H9 (cell line): ENCODE measurements around the gene FGB. TPM values are rescaled to one million over a fixed set of nuclear protein-coding genes. Genes with fewer than 3 reads are reported as not detected.
"Not testable (repeated sequence)": the region's sequence is repeated elsewhere in the genome, so short reads cannot be mapped to it uniquely, and the experiment has no call there.

Experiments used
- DNase-seq: peaks from one replicate; pipeline ENCODE4 v3.0.0-alpha.2; 2017
- H2AFZ ChIP-seq: one replicate; pipeline ENCODE4 v1.6.1; 2013; ENCODE audit warnings: mild to moderate bottlenecking, low read length, control low read depth, moderate library complexity
- H2AK5ac ChIP-seq: 2 replicates; pipeline ENCODE4 v1.6.1; 2013; ENCODE audit warnings: low read length, control low read depth, mixed read lengths; ENCODE audit not compliant: insufficient read length
- H2BK120ac ChIP-seq: one replicate; pipeline ENCODE4 v1.6.1; 2013; ENCODE audit warnings: low read depth, mild to moderate bottlenecking, low read length, control low read depth, inconsistent platforms; ENCODE audit not compliant: poor library complexity, severe bottlenecking
- H2BK12ac ChIP-seq: 2 replicates; pipeline ENCODE4 v1.6.1; 2013; ENCODE audit warnings: low read length, control low read depth, mixed read lengths, low read depth; ENCODE audit not compliant: insufficient read length
- H2BK15ac ChIP-seq: 2 replicates; pipeline ENCODE4 v1.6.1; 2013; ENCODE audit warnings: low read depth, low read length, control low read depth
- H2BK20ac ChIP-seq: one replicate; pipeline ENCODE4 v1.6.1; 2013; ENCODE audit warnings: low read depth, mild to moderate bottlenecking, low read length, control low read depth, inconsistent platforms; ENCODE audit not compliant: poor library complexity, severe bottlenecking
- H2BK5ac ChIP-seq: 2 replicates; pipeline ENCODE4 v1.6.1; 2013; ENCODE audit warnings: low read length, control low read depth, mixed read lengths; ENCODE audit not compliant: insufficient read length
- H3K14ac ChIP-seq: 2 replicates; pipeline ENCODE4 v1.6.1; 2013; ENCODE audit warnings: low read length, control low read depth; ENCODE audit not compliant: insufficient read depth
- H3K18ac ChIP-seq: 2 replicates; pipeline ENCODE4 v1.6.1; 2013; ENCODE audit warnings: low read depth, mild to moderate bottlenecking, mixed read lengths, low read length, control low read depth; ENCODE audit not compliant: insufficient read length
- H3K23ac ChIP-seq: 2 replicates; pipeline ENCODE4 v1.6.1; 2013; ENCODE audit warnings: low read length, control low read depth, mixed read lengths, low read depth; ENCODE audit not compliant: insufficient read length
- H3K23me2 ChIP-seq: 2 replicates; pipeline ENCODE4 v1.6.1; 2013; ENCODE audit warnings: low read depth, mild to moderate bottlenecking, mixed read lengths, low read length, control low read depth; ENCODE audit not compliant: insufficient read length, poor library complexity, severe bottlenecking
- H3K27ac ChIP-seq: 2 replicates; pipeline ENCODE4 v1.5.1; 2013; ENCODE audit warnings: low read length, control low read depth, mixed read lengths, low read depth; ENCODE audit not compliant: insufficient read length
- H3K27me3 ChIP-seq: 2 replicates; pipeline ENCODE4 v1.6.1; 2013; ENCODE audit warnings: low read length, control low read depth, inconsistent platforms; ENCODE audit not compliant: insufficient read depth
- H3K4ac ChIP-seq: 2 replicates; pipeline ENCODE4 v1.6.1; 2013; ENCODE audit warnings: low read depth, mild to moderate bottlenecking, control low read depth, inconsistent platforms, low read length, moderate library complexity
- H3K4me1 ChIP-seq: 2 replicates; pipeline ENCODE4 v1.6.1; 2013; ENCODE audit warnings: low read length, control low read depth, inconsistent platforms; ENCODE audit not compliant: insufficient read depth
- H3K4me2 ChIP-seq: 2 replicates; pipeline ENCODE4 v1.6.1; 2013; ENCODE audit warnings: low read length, control low read depth, mixed read lengths; ENCODE audit not compliant: insufficient read length, insufficient read depth
- H3K56ac ChIP-seq: 2 replicates; pipeline ENCODE4 v1.6.1; 2013; ENCODE audit warnings: low read depth, mild to moderate bottlenecking, mixed read lengths, low read length, control low read depth; ENCODE audit not compliant: insufficient read length
- H3K79me1 ChIP-seq: 2 replicates; pipeline ENCODE4 v1.6.1; 2013; ENCODE audit warnings: low read depth, mild to moderate bottlenecking, moderate library complexity, low read length, control low read depth, inconsistent platforms; ENCODE audit not compliant: insufficient read depth, poor library complexity, severe bottlenecking
- H3K79me2 ChIP-seq: 2 replicates; pipeline ENCODE4 v1.6.1; 2013; ENCODE audit warnings: low read length, control low read depth, inconsistent platforms; ENCODE audit not compliant: insufficient read depth
- H3K9ac ChIP-seq: 2 replicates; pipeline ENCODE4 v1.6.1; 2013; ENCODE audit warnings: low read length, control low read depth, mixed read lengths; ENCODE audit not compliant: insufficient read length; ENCODE audit errors: extremely low read depth
- H3K9me3 ChIP-seq: one replicate; pipeline ENCODE4 v1.6.1; 2013; ENCODE audit warnings: low read depth, low read length, inconsistent platforms; ENCODE audit not compliant: control insufficient read depth
- H3T11ph ChIP-seq: one replicate; pipeline ENCODE4 v1.6.1; 2013; ENCODE audit warnings: mild to moderate bottlenecking, low read length, control low read depth, inconsistent platforms
- H4K20me1 ChIP-seq: one replicate; pipeline ENCODE4 v1.6.1; 2013; ENCODE audit not compliant: control insufficient read depth, insufficient read length, insufficient read depth
- H4K5ac ChIP-seq: 2 replicates; pipeline ENCODE4 v1.6.1; 2013; ENCODE audit warnings: low read depth, mild to moderate bottlenecking, mixed read lengths, low read length, control low read depth; ENCODE audit not compliant: insufficient read length
- H4K8ac ChIP-seq: replicated peaks from 2 replicates; pipeline ENCODE4 v1.6.1; 2013; ENCODE audit warnings: low read length, control low read depth, mixed read lengths, low read depth; ENCODE audit not compliant: insufficient read length
- H4K91ac ChIP-seq: 2 replicates; pipeline ENCODE4 v1.6.1; 2013; ENCODE audit warnings: low read depth, mild to moderate bottlenecking, moderate library complexity, mixed read lengths, low read length, control low read depth; ENCODE audit not compliant: insufficient read length
- H3K27ac Mint-ChIP-seq, 3 experiments: 2 replicates in 2 of 3; 3 replicates in 1 of 3; pipeline ENCODE4 v1.8.0; 2020 to 2021; ENCODE audit warnings: mixed read lengths in 3 of 3, mild to moderate bottlenecking in 1 of 3, moderate library complexity in 1 of 3
- H3K27me3 Mint-ChIP-seq: 2 replicates; pipeline ENCODE4 v1.8.0; 2021; ENCODE audit warnings: low read depth, mild to moderate bottlenecking, moderate library complexity, mixed read lengths
- H3K36me3 Mint-ChIP-seq, 3 experiments: 2 replicates in 2 of 3; 3 replicates in 1 of 3; pipeline ENCODE4 v1.8.0; 2020 to 2021; ENCODE audit warnings: low read depth in 3 of 3, mixed read lengths in 3 of 3; ENCODE audit not compliant: insufficient read depth in 1 of 3
- H3K4me1 Mint-ChIP-seq, 2 experiments: 2 replicates each; pipeline ENCODE4 v1.8.0; 2020; ENCODE audit warnings: mixed read lengths in 2 of 2
- H3K4me3 Mint-ChIP-seq, 2 experiments: 2 replicates in 1 of 2; 3 replicates in 1 of 2; pipeline ENCODE4 v1.8.0; 2020 to 2021; ENCODE audit warnings: mild to moderate bottlenecking in 2 of 2, mixed read lengths in 2 of 2, moderate library complexity in 1 of 2
- H3K9me3 Mint-ChIP-seq, 2 experiments: 2 replicates in 1 of 2; 3 replicates in 1 of 2; pipeline ENCODE4 v1.8.0; 2020; ENCODE audit warnings: mild to moderate bottlenecking in 2 of 2, mixed read lengths in 2 of 2, moderate library complexity in 1 of 2
- CTCF ChIP-seq: fragments of 200-600 bp; sonication (generic); conservative IDR thresholded peaks from 3 replicates; pipeline ENCODE4 v1.8.0; 2021; ENCODE audit warnings: antibody characterized with exemption, mild to moderate bottlenecking
- WGBS: extraction: QIAGEN DNeasy Blood & Tissue Kit; methylation state at CpG from one replicate; pipeline ENCODE4 v1.1.7; 2013; ENCODE audit warnings: missing lambda C conversion rate, low lambda C conversion rate, mixed read lengths; ENCODE audit not compliant: insufficient read length; ENCODE audit errors: extremely low coverage; 5-methylcytosine and 5-hydroxymethylcytosine counted together
- total RNA-seq: library from RNA; stranded (reverse); gene quantifications from 2 replicates; pipeline ENCODE4 v1.2.1, GENCODE V29; 2021

Gene FGB
- total RNA-seq, 1 experiment from 2014 or later: not detected

DNA sequence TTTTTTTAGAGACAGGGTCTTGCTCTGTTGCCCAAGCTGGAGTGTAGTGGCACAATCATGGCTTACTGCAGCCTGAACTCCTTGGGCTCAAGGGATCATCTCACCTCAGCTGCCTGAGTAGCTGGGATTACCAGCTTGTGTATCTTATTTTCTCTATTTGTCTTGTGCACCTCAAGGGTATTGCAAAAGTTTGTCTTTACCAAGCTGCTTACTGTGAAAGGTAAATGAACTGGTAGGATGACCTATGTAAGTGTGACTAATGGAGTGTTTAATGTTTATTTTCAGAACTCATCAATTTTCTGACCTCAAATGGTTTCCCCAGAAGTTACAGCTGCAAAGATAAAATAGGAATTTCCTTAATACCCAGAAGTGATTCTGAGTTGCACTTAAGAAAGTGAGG, 33.0 kb downstream of the FGB start:
- H3K4me1 Mint-ChIP-seq: peaks cover under 1% of the 10 kb centered on the region in 2 experiments

DNA sequence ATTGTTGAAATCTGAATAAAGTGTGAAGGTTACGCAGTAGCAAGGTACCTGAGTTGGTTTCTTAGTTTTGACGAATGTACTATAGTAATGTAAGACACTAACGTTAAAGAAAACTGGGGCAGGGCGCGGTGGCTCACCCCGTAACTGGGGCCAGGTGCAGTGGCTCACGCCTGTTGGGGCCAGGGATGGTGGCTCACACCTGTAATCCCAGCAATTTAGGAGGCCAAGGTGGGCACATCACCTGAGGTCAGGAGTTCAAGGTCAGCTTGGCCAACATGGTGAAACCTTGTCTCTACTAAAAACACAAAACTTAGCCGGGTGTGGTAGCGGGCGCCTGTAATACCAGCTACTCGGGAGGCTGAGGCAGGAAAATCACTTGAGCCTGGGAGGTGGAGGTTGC, 34.5 kb downstream of the FGB start:
- not testable (repeated sequence) for H3K4me1 Mint-ChIP-seq

More for the DNA sequence above, 33.0 kb downstream of the FGB start:
- H3K27me3 ChIP-seq: no peaks in the 10 kb centered on the region
- H4K5ac ChIP-seq: no peak overlapping the region
- no peak overlapping the region for H2BK15ac ChIP-seq
- no peak overlapping the region for H3K27ac ChIP-seq
- H3K9me3 ChIP-seq: no peaks in the 10 kb centered on the region
- no peaks in the 10 kb centered on the region for H4K20me1 ChIP-seq
- no peak overlapping the region for H3K56ac ChIP-seq
- no peaks in the 10 kb centered on the region for H3K36me3 Mint-ChIP-seq
- H2BK20ac ChIP-seq: no peak overlapping the region
- H3K4ac ChIP-seq: no peak overlapping the region
- no peak overlapping the region for H3K9ac ChIP-seq
- no peak overlapping the region for H2BK5ac ChIP-seq
- H3K4me2 ChIP-seq: no peak overlapping the region
- H3K9me3 Mint-ChIP-seq: no peaks in the 10 kb centered on the region
- H3K79me2 ChIP-seq: no peaks in the 10 kb centered on the region
- H3K27ac Mint-ChIP-seq: no peak overlapping the region
- TF ChIP-seq CTCF: no peak
- no peak overlapping the region for H3K4me3 Mint-ChIP-seq
- no peak overlapping the region for H2BK120ac ChIP-seq
- H3K27me3 Mint-ChIP-seq: no peaks in the 10 kb centered on the region
- no peak overlapping the region for H3K23ac ChIP-seq
- no peak overlapping the region for H3T11ph ChIP-seq
- no peak overlapping the region for H4K8ac ChIP-seq
- no peak overlapping the region for H2AK5ac ChIP-seq
- H4K91ac ChIP-seq: no peak overlapping the region
- no peaks in the 10 kb centered on the region for H3K23me2 ChIP-seq
- DNase-seq: no peak
- H3K4me1 ChIP-seq: no peaks in the 10 kb centered on the region
- H3K14ac ChIP-seq: no peak overlapping the region
- H3K18ac ChIP-seq: no peak overlapping the region
- no peaks in the 10 kb centered on the region for H3K79me1 ChIP-seq
- no peak overlapping the region for H2AFZ ChIP-seq
- no peak overlapping the region for H2BK12ac ChIP-seq

More for the DNA sequence above, 34.5 kb downstream of the FGB start:
- H2BK12ac ChIP-seq, H3K23ac ChIP-seq, H3K4me3 Mint-ChIP-seq, H3K4me1 ChIP-seq, H2BK20ac ChIP-seq, H3K56ac ChIP-seq, H2BK120ac ChIP-seq, H3K27ac ChIP-seq, H4K91ac ChIP-seq, H2BK5ac ChIP-seq, H4K5ac ChIP-seq, H3K79me1 ChIP-seq, H3K36me3 Mint-ChIP-seq, H3K18ac ChIP-seq, H2AFZ ChIP-seq, H2BK15ac ChIP-seq, H3K4ac ChIP-seq, H3K14ac ChIP-seq, H4K8ac ChIP-seq, H2AK5ac ChIP-seq, H3K27me3 Mint-ChIP-seq, H3T11ph ChIP-seq, H4K20me1 ChIP-seq, DNase-seq, H3K9me3 ChIP-seq, H3K27me3 ChIP-seq, H3K23me2 ChIP-seq, H3K4me2 ChIP-seq, H3K9me3 Mint-ChIP-seq, H3K27ac Mint-ChIP-seq, H3K79me2 ChIP-seq, H3K9ac ChIP-seq: not testable (repeated sequence)
- WGBS: no CpG with 5 or more reads among the region's 11 CpGs
